ENCODE data around the gene DNAJB2.
"Not testable (repeated sequence)": the region's sequence is repeated elsewhere in the genome, so short reads cannot be mapped to it uniquely, and the experiment has no call there.

The DNAJB2 gene

DNA sequence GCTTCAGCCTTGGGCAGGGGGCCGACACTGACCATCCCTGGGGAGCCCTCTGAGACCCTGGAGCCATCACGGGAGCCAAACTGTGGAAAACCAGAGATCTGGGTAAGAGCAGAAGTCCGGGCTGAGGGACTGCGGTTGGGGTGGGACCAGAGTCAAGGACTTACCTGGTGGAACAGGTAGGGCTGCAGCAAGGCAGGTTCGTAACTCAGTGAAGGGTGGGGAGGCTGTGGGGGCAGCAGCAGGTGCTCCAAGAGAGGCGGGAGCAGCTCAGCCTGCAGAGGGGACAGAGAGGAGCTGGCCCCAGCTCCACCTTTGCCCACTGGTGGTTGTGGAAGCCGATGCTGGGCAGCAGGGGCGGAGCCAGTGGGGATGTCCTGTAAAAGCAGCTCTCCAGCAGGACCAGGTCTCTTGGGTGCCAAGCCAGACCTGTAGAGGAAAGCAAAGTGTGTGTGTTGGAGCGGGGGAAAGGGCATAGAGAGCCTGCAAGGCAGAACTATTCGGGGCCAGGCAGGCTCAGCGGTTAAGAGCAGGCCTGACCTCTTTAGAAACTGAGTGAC is 23.3 kb downstream of the DNAJB2 start:
- Histone ChIP-seq H3K27me3 (replicated peaks; ENCODE audit: control insufficient read depth, insufficient read depth, low read length) (peaks cover 3% of the 10 kb centered on the region), H3K36me3 (ENCODE audit: control insufficient read depth, insufficient read depth, low read length) (no peaks in the 10 kb centered on the region), H3K4me3 (replicated peaks; ENCODE audit: low read depth, low read length) (no peak overlapping the region)
- DNase-seq (ENCODE audit: extremely low read depth, insufficient read length), result no peak
- TF ChIP-seq, protein P1, sequence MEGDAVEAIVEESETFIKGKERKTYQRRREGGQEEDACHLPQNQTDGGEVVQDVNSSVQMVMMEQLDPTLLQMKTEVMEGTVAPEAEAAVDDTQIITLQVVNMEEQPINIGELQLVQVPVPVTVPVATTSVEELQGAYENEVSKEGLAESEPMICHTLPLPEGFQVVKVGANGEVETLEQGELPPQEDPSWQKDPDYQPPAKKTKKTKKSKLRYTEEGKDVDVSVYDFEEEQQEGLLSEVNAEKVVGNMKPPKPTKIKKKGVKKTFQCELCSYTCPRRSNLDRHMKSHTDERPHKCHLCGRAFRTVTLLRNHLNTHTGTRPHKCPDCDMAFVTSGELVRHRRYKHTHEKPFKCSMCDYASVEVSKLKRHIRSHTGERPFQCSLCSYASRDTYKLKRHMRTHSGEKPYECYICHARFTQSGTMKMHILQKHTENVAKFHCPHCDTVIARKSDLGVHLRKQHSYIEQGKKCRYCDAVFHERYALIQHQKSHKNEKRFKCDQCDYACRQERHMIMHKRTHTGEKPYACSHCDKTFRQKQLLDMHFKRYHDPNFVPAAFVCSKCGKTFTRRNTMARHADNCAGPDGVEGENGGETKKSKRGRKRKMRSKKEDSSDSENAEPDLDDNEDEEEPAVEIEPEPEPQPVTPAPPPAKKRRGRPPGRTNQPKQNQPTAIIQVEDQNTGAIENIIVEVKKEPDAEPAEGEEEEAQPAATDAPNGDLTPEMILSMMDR (IDR thresholded peaks at IDR 0.05; ENCODE audit: insufficient read depth, low read length, poor library complexity, severe bottlenecking), result no peak

DNA sequence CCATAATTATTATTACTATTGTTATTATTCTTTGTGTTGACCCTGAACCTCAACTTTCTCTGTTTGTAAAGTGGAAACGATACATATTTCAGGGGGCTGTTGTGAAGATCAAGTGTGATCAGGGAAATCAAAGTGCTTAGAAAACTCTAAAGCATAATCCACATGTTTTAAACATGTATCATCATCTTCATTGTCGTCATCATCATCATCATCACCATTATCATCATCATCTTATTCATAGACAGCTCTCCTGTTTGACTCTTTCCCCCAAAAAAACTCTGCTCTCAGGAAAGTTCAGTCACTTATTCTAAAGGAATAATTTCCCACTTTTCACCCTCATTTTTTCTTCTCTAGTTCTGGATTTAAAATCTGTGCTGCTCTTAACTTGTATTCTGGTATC is 25.1 kb downstream of the DNAJB2 start:
- Histone ChIP-seq H3K4me3 (replicated peaks; ENCODE audit: low read depth, low read length) (no peak overlapping the region), H3K27me3 (replicated peaks; ENCODE audit: control insufficient read depth, insufficient read depth, low read length) (peaks cover 1% of the 10 kb centered on the region), H3K36me3 (ENCODE audit: control insufficient read depth, insufficient read depth, low read length) (no peaks in the 10 kb centered on the region)
- TF ChIP-seq, protein P1 (IDR thresholded peaks at IDR 0.05; ENCODE audit: insufficient read depth, low read length, poor library complexity, severe bottlenecking), result no peak
- DNase-seq (ENCODE audit: extremely low read depth, insufficient read length), result no peak

DNA sequence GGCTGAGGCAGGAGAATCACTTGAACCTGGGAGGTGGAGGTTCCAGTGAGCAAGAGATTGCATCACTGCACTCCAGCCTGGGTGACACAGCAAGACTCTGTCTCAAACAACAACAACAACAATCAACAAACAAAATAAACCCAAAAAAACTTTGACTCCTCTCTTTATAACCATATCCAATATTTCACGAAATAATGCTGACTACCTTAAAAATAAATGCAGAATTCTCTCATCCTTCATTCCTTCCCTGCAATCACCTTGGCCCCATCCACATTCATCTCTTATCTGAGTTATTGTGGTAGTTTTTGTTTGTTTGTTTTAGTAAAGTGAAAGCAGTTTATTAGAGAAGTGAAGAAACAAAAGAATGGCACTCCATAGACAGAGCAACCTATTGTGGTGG is 26.9 kb downstream of the DNAJB2 start:
- no peak for DNase-seq (ENCODE audit: extremely low read depth, insufficient read length)
- no peaks in the 10 kb centered on the region for H3K36me3 ChIP-seq (ENCODE audit: control insufficient read depth, insufficient read depth, low read length)
- TF ChIP-seq, protein P1 (IDR thresholded peaks at IDR 0.05; ENCODE audit: insufficient read depth, low read length, poor library complexity, severe bottlenecking), result no peak
- H3K4me3 ChIP-seq (replicated peaks; ENCODE audit: low read depth, low read length), result no peak overlapping the region
- peaks cover 1% of the 10 kb centered on the region for H3K27me3 ChIP-seq (replicated peaks; ENCODE audit: control insufficient read depth, insufficient read depth, low read length)

DNA sequence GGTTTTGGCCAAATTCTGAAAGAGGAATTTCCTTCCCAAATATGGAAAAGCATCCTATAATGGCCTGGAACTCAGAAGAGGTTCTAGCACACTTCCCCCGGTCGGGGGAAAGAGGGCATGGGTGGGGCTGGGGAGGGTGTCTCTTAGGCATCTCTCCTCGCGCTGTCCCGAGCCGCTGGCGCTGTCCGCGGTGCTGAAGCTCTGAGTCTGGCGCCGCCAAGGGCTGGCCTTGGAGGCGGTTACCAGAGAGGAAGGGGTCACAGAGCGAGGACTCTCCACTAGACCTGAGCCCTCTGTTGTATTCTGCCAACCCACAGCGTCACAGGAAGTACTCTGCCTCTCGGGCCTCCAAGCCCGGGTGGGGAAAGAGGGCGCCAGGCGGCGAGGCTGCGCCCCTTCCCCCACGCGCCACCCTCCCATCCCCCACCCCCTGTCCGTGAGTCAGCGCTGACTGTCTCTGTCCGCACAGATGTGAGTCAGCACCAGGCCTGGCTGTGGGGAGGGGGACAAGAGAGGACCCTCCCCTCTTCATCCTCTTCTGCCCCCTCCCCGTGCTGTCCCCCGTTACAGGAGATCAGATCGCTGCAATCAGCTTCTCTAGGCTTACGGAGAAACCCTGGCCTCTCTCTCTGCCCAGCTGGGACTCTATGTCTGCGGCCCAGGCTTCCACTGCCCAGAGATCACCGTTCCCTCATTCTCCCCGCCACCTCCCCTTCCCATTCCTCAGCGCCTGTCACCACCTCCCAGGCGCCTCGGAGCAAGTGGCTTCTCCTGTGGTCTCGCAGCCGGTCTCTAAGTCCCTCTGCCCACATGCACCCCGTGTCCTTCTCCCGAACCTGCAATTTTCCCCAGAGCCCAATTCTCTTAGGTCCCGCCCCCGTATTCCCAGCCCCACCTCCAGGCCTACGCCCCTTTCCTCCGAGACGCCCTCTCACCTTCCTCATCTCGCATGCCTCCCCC is 29.3 kb downstream of the DNAJB2 start:
- H3K36me3 ChIP-seq (ENCODE audit: control insufficient read depth, insufficient read depth, low read length), result no peaks in the 10 kb centered on the region
- TF ChIP-seq, protein P1 (IDR thresholded peaks at IDR 0.05; ENCODE audit: insufficient read depth, low read length, poor library complexity, severe bottlenecking), result no peak
- H3K4me3 ChIP-seq (replicated peaks; ENCODE audit: low read depth, low read length), result no peak overlapping the region
- H3K27me3 ChIP-seq (replicated peaks; ENCODE audit: control insufficient read depth, insufficient read depth, low read length), result peaks cover 1% of the 10 kb centered on the region
- peak; percentile 43 for DNase-seq (ENCODE audit: extremely low read depth, insufficient read length)

DNA sequence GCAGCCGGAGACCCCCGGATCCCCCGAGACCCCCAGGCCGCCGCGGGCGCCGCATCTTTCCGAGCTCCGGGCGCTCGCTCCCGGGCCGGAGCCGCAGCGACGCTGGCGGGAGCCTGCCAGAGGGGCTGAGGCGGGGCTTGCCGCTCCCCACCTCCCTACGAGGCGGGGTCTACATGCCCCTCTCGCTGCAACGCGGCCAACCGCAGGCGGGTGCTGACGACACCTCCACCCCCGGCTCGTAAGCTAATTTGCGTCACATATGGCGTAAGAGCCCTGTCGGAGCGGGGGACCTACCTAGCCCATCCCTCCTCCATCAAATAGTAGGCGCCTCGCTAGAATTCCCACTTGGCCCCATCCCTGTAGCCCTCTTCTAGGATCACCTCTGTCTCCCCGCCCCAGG is 30.1 kb downstream of the DNAJB2 start, which contains the start of gene PTPRN:
Gene PTPRN (minus strand): TSS at position 124 of the 400 bp plus-strand sequence. CDS start 69 bp downstream, at position 55.
- Histone ChIP-seq H3K36me3 (ENCODE audit: control insufficient read depth, insufficient read depth, low read length) (no peaks in the 10 kb centered on the region), H3K4me3 (replicated peaks; ENCODE audit: low read depth, low read length) (no peak within 1 kb of the TSS), H3K27me3 (replicated peaks; ENCODE audit: control insufficient read depth, insufficient read depth, low read length) (peaks cover 1% of the 10 kb centered on the region)

DNA sequence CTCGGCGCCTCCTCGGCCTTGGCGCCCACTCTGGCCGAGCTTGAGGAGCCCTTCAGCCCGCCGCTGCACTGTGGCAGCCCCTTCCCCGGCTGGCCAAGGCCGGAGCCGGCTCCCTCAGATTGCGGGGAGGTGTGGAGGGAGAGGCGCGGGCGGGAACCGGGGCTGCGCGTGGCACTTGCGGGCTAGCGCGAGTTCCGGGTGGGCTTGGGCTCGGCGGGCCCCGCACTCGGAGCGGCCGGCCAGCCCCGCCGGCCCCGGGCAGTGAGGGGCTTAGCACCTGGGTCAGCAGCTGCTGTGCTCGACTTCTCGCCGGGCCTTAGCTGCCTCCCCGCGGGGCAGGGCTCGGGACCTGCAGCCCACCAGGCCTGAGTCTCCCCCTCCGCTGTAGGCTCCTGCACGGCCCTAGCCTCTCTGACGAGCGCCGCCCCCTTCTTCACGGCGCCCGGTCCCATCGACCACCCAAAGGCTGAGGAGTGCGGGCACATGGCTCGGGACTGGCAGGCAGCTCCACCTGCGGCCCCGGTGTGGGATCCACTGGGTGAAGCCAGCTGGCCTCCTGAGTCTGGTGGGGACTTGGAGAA is 33.6 kb downstream of the DNAJB2 start:
- not testable (repeated sequence) for H3K4me3 ChIP-seq (replicated peaks; ENCODE audit: low read depth, low read length); DNase-seq (ENCODE audit: extremely low read depth, insufficient read length); H3K36me3 ChIP-seq (ENCODE audit: control insufficient read depth, insufficient read depth, low read length); H3K27me3 ChIP-seq (replicated peaks; ENCODE audit: control insufficient read depth, insufficient read depth, low read length)

More for the DNA sequence above, 30.1 kb downstream of the DNAJB2 start, which contains the start of gene PTPRN:
- no peak for DNase-seq (ENCODE audit: extremely low read depth, insufficient read length)
- TF ChIP-seq, protein P1 (IDR thresholded peaks at IDR 0.05; ENCODE audit: insufficient read depth, low read length, poor library complexity, severe bottlenecking), result no peak

All from GM06990 (cell line).